Hepatocyte (in vitro differentiated cells): ENCODE data around the gene SCIN.

Source experiments
- EZH2 ChIP-seq: fragments of 200-600 bp; sonication (generic); IDR thresholded peaks from 2 replicates; pipeline ENCODE4 v1.6.1; 2016; ENCODE audit warnings: antibody characterized with exemption, mild to moderate bottlenecking, borderline replicate concordance
- EZH2phosphoT487 ChIP-seq: fragments of 200-600 bp; sonication (generic); IDR thresholded peaks from one replicate; pipeline ENCODE4 v1.6.1; 2018; ENCODE audit warnings: antibody characterized with exemption, mild to moderate bottlenecking, low read depth, moderate library complexity; ENCODE audit not compliant: unreplicated experiment, severe bottlenecking
- TF ChIP-seq, protein P1 (sequence below): fragments of 200-600 bp; sonication (generic); IDR thresholded peaks from 2 replicates; pipeline ENCODE4 v1.5.1; 2016; ENCODE audit warnings: antibody characterized with exemption, mild to moderate bottlenecking; ENCODE audit not compliant: poor library complexity

DNA sequence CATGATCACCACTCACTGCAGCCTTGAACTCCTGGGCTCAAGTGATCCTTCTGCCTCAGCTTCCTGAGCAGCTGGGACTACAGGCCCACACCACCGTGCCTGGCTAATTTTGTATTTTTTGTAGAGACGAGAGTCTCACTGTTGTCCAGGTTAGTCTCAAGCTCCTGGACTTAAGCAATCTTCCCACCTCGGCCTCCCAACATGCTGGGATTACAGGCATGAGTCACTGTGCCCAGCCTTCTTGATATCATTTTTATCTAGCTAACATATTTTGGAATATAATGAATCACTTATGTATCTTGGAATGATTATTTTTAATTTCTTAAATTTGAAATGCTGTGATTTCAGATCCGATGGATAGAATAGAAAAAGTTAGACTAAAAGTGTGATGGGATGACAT, 135.4 kb downstream of the SCIN start:
- TF ChIP-seq, protein P1, sequence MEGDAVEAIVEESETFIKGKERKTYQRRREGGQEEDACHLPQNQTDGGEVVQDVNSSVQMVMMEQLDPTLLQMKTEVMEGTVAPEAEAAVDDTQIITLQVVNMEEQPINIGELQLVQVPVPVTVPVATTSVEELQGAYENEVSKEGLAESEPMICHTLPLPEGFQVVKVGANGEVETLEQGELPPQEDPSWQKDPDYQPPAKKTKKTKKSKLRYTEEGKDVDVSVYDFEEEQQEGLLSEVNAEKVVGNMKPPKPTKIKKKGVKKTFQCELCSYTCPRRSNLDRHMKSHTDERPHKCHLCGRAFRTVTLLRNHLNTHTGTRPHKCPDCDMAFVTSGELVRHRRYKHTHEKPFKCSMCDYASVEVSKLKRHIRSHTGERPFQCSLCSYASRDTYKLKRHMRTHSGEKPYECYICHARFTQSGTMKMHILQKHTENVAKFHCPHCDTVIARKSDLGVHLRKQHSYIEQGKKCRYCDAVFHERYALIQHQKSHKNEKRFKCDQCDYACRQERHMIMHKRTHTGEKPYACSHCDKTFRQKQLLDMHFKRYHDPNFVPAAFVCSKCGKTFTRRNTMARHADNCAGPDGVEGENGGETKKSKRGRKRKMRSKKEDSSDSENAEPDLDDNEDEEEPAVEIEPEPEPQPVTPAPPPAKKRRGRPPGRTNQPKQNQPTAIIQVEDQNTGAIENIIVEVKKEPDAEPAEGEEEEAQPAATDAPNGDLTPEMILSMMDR, result no peak
- TF ChIP-seq EZH2phosphoT487, result no peak
- no peak for TF ChIP-seq EZH2
